ENCODE results near the gene FCRLA. TPM values are rescaled to one million over a fixed set of nuclear protein-coding genes. Genes with fewer than 3 reads are reported as not detected.
A peak's percentile ranks its signal among the peaks of the same experiment; 100 is the strongest.
"Not testable (repeated sequence)": the region's sequence is repeated elsewhere in the genome, so short reads cannot be mapped to it uniquely, and the experiment has no call there.

The FCRLA gene
- total RNA-seq, result 10 to 100 TPM; 28.0 to 68.1 (median 52.5) TPM
- 100 to 1,000 TPM; 142 to 202 (median 192) TPM for polyA plus RNA-seq
- long read RNA-seq, donor 1, partial matches to known transcripts, result 0 of 5 reads
- long read RNA-seq, donor 1, other reads (novel, unspliced or antisense), result 0 of 5 reads
- long read RNA-seq, donor 2, transcript FCRLA-201 (5 exons, 2,341 nt), result major isoform, 14 of 16 reads
- long read RNA-seq, donor 2, partial matches to known transcripts, result 0 of 16 reads
- long read RNA-seq, donor 2, other reads (novel, unspliced or antisense), result 0 of 16 reads

- H3K27ac ChIP-seq, result peak within 1 kb of the TSS in 7 of 8 donors; percentile 13 to 85 (median 65)
- peaks cover 0 to 12% (median 0%) of the 10 kb centered on the region in 7 donors for H3K27me3 ChIP-seq (replicated peaks in 1 of 7)
- H3K9me3 ChIP-seq, result no peaks in the 10 kb centered on the region
- H3K36me3 ChIP-seq, result peaks cover 0 to 15% (median 0%) of the 10 kb centered on the region in 6 donors
- intact Hi-C loops (cut with DNase I; ENCODE audit: low total_unique reads), result no loop called here
- H3K4me1 ChIP-seq, result peaks cover 0 to 51% (median 15%) of the 10 kb centered on the region in 6 donors
- TF ChIP-seq POLR2A (IDR thresholded peaks at IDR 0.05) (peak in 1 of 3 donors; percentile 44), POLR2AphosphoS5 (IDR thresholded peaks at IDR 0.05) (peak in 1 of 3 donors; percentile 69), CTCF (IDR thresholded peaks at IDR 0.05 in 8 of 11, conservative IDR thresholded peaks at IDR 0.05 in 3 of 11) (no peak)
- H3K4me3 ChIP-seq, result peak within 1 kb of the TSS; percentile 1 to 67 (median 25)
- no peak for DNase-seq
- 35 to 60% (median 43%) methylated on average over 4 of the region's 4 CpGs for WGBS, 5 donors
These were observed at the start of gene FCRLA for GRCh38 chr1:161706482-161707347. Gene FCRLA, plus strand, starts transcription at chr1:161707229. Its CDS starts 36 bp downstream, at chr1:161707265.

GRCh38 chr1:161658524-161658923 lies 48.5 kb upstream of the FCRLA start:
- H3K4me1 ChIP-seq; H3K36me3 ChIP-seq; intact Hi-C loops (cut with DNase I; ENCODE audit: low total_unique reads); H3K9me3 ChIP-seq; H3K27me3 ChIP-seq (replicated peaks in 1 of 7); DNase-seq; H3K27ac ChIP-seq; H3K4me3 ChIP-seq: not testable (repeated sequence)

GRCh38 chr1:161661660-161662311 lies 45.2 kb upstream of the FCRLA start:
- H3K27me3 ChIP-seq (replicated peaks in 1 of 7); H3K36me3 ChIP-seq; intact Hi-C loops (cut with DNase I; ENCODE audit: low total_unique reads); H3K4me1 ChIP-seq; H3K27ac ChIP-seq; H3K9me3 ChIP-seq; H3K4me3 ChIP-seq; DNase-seq: not testable (repeated sequence)
- 15 to 50% (median 33%) methylated on average over 2 to 3 of the region's 9 CpGs for WGBS, 5 donors

GRCh38 chr1:161662684-161663339 lies 44.2 kb upstream of the FCRLA start, which contains the start of gene FCGR2B:
Gene FCGR2B, plus strand, starts transcription at chr1:161663143. Its CDS starts 99 bp downstream, at chr1:161663242.
- H3K4me3 ChIP-seq, result peak within 1 kb of the TSS in 1 of 8 donors; percentile 50
- H3K27ac ChIP-seq; DNase-seq; H3K4me1 ChIP-seq; H3K36me3 ChIP-seq; H3K27me3 ChIP-seq (replicated peaks in 1 of 7); H3K9me3 ChIP-seq; intact Hi-C loops (cut with DNase I; ENCODE audit: low total_unique reads): not testable (repeated sequence)
- WGBS, 5 donors, result no CpG with 5 or more reads among the region's 4 CpGs

- H3K9me3 ChIP-seq; intact Hi-C loops (cut with DNase I; ENCODE audit: low total_unique reads); H3K27me3 ChIP-seq (replicated peaks in 1 of 7); DNase-seq; H3K36me3 ChIP-seq; H3K27ac ChIP-seq; H3K4me1 ChIP-seq: not testable (repeated sequence)
- no CpG with 5 or more reads among the region's 1 CpG for WGBS, 5 donors
- H3K4me3 ChIP-seq, result peak overlapping the region in 1 of 8 donors; percentile 50
These were observed 43.5 kb upstream of the FCRLA start for GRCh38 chr1:161663569-161663968.

- H3K27me3 ChIP-seq (replicated peaks in 1 of 7); H3K27ac ChIP-seq; H3K4me3 ChIP-seq; intact Hi-C loops (cut with DNase I; ENCODE audit: low total_unique reads); H3K36me3 ChIP-seq; DNase-seq; H3K4me1 ChIP-seq; H3K9me3 ChIP-seq: not testable (repeated sequence)
- no CpG with 5 or more reads among the region's 4 CpGs for WGBS, 5 donors
These were observed 42.3 kb upstream of the FCRLA start for GRCh38 chr1:161664689-161665088.

- H3K27ac ChIP-seq; H3K27me3 ChIP-seq (replicated peaks in 1 of 7); H3K4me1 ChIP-seq; DNase-seq; intact Hi-C loops (cut with DNase I; ENCODE audit: low total_unique reads); H3K4me3 ChIP-seq; H3K9me3 ChIP-seq: not testable (repeated sequence)
- peaks cover 0 to 19% (median 0%) of the 10 kb centered on the region in 6 donors for H3K36me3 ChIP-seq
- 61 to 85% (median 69%) methylated on average over 9 to 12 of the region's 15 CpGs for WGBS, 5 donors
These were observed 35.7 kb upstream of the FCRLA start for GRCh38 chr1:161671045-161672020.

GRCh38 chr1:161673437-161673836 lies 33.6 kb upstream of the FCRLA start:
- H3K9me3 ChIP-seq; H3K27ac ChIP-seq; H3K4me3 ChIP-seq; intact Hi-C loops (cut with DNase I; ENCODE audit: low total_unique reads); DNase-seq; H3K4me1 ChIP-seq; H3K27me3 ChIP-seq (replicated peaks in 1 of 7): not testable (repeated sequence)
- H3K36me3 ChIP-seq, result peaks cover 0 to 28% (median 2%) of the 10 kb centered on the region in 6 donors
- WGBS, 5 donors, result 77 to 96% (median 89%) methylated on average over 4 to 7 of the region's 7 CpGs; no CpG with 5 or more reads in 1 of the 5 donors
